Pancreas (tissue), 10 donors: ENCODE measurements around the gene FBXW2. TPM values are rescaled to one million over a fixed set of nuclear protein-coding genes. Genes with fewer than 3 reads are reported as not detected.

Source experiments
- ATAC-seq, 4 donors: fragments of 200-7000 bp; cut with Tn5 transposase; one replicate each; pipeline versions ENCODE4 v1.8.0 to v1.9.1; 2020; ENCODE audit warnings: mild to moderate bottlenecking in 4 of 4, moderate library complexity in 4 of 4
- DNase-seq, 6 donors: peaks; one replicate each; pipeline ENCODE4 v3.0.0-alpha.2; 2020
- FAIRE-seq: peaks from 2 replicates; lab custom pipeline; 2012; peaks lifted over from hg19 to GRCh38; lab: Jason Lieb, UNC
- H3K27ac ChIP-seq, 4 donors: fragments of 200-600 bp; sonication (generic); 1 replicate in 3 of 4; 2 replicates in 1 of 4; pipeline versions ENCODE4 v1.5.0 to v1.8.0; 2020
- H3K27me3 ChIP-seq, 4 donors: fragments of 200-600 bp; one replicate each; pipeline ENCODE4 v1.8.0; 2021
- H3K36me3 ChIP-seq, 3 donors: fragments of 200-600 bp; sonication (generic) in 1 of 3; one replicate each; pipeline versions ENCODE4 v1.5.0 to v1.8.0; 2020 to 2021
- H3K4me1 ChIP-seq, 3 donors: fragments of 200-600 bp; one replicate each; pipeline ENCODE4 v1.8.0; 2021
- H3K4me3 ChIP-seq, 4 donors: fragments of 200-600 bp; sonication (generic) in 2 of 4; one replicate each; pipeline versions ENCODE4 v1.5.0 to v1.8.0; 2020 to 2021
- H3K9me3 ChIP-seq, 4 donors: fragments of 200-600 bp; one replicate each; pipeline ENCODE4 v1.8.0; 2021
- CTCF ChIP-seq, 4 donors: fragments of 200-600 bp; sonication (generic) in 3 of 4; IDR thresholded peaks; one replicate each; pipeline versions ENCODE4 v1.5.0 to v1.8.0; 2021; ENCODE audit warnings: antibody characterized with exemption in 4 of 4
- WGBS, 2 donors: extraction: QIAGEN DNeasy Blood & Tissue Kit; methylation state at CpG; one replicate each; pipeline ENCODE4 v1.1.7; 2013; 5-methylcytosine and 5-hydroxymethylcytosine counted together
- intact Hi-C, 3 donors: fragments of 100-400 bp; cut with DNase I; formaldehyde crosslinking; loops; one replicate each; pipeline versions ENCODE4 v1.11.1 to v1.14.2; 2022
- polyA plus RNA-seq, 2 donors: library from polyadenylated mRNA; stranded (reverse); fragments of 200-250 nt; gene quantifications; one replicate each; pipeline ENCODE4 v1.2.3, GENCODE V29; 2013
- total RNA-seq, 6 donors: library from RNA; stranded (reverse); fragmentation: NEBNext Ultra II Directional in 4 of 6; extraction: Animal tissue kit (Norgen Biotek cat#: 25700) in 4 of 6; gene quantifications; one replicate each; pipeline versions ENCODE4 v1.2.1 to v1.2.4, GENCODE V29; 2021 to 2023
- donor health status: healthy with polysubstance abuse.
- donor health status: DM: no; HTN: no; CAD: no; lungs with moderate emphysema.
- donor health status: DM: no; HTN: no; CAD: no.
- donor health status: control.
- donor health status: control.
- donor health status: Bipolar disorder and iron deficiency.
- donor health status: DM: yes; HTN: yes; CAD: no.
- donor health status: DM: no; HTN: no; CAD: no.
- donor health status: DM: no; HTN: no; CAD: no.
- donor health status: DM: yes; HTN: yes; CAD: no.

FBXW2 gene
- total and polyA plus RNA-seq, 8 donors: 6.4 to 35.5 (median 21.5) TPM

GRCh38 chr9:120833325-120833724 lies 40.1 kb upstream of the FBXW2 start:
- H3K27me3 ChIP-seq: no peaks in the 10 kb centered on the region
- H3K36me3 ChIP-seq: peaks cover 0 to 31% (median 0%) of the 10 kb centered on the region in 3 donors
- H3K27ac ChIP-seq: no peak overlapping the region
- no peak overlapping the region for H3K4me3 ChIP-seq
- intact Hi-C loops: no loop called here
- ATAC-seq (no peak), FAIRE-seq (no peak), DNase-seq (no peak)
- no peak for TF ChIP-seq CTCF (IDR thresholded peaks at IDR 0.05)
- 96% methylated on average over 7 of the region's 7 CpGs for WGBS, 2 donors
- no peaks in the 10 kb centered on the region for H3K9me3 ChIP-seq
- no peaks in the 10 kb centered on the region for H3K4me1 ChIP-seq

- intact Hi-C loops: no loop called here
- no peak for DNase-seq
- Histone ChIP-seq H3K27ac (no peak overlapping the region), H3K9me3 (no peaks in the 10 kb centered on the region), H3K27me3 (no peaks in the 10 kb centered on the region), H3K4me1 (no peaks in the 10 kb centered on the region), H3K4me3 (no peak overlapping the region), H3K36me3 (peaks cover 0 to 36% (median 0%) of the 10 kb centered on the region in 3 donors)
- ATAC-seq: no peak
- FAIRE-seq: no peak
- no peak for TF ChIP-seq CTCF (IDR thresholded peaks at IDR 0.05)
These were observed 39.6 kb upstream of the FBXW2 start for GRCh38 chr9:120832807-120833206.

- ATAC-seq: no peak
- intact Hi-C loops: no loop called here
- DNase-seq: no peak
- Histone ChIP-seq H3K4me1 (no peaks in the 10 kb centered on the region), H3K4me3 (no peak overlapping the region), H3K36me3 (peaks cover 0 to 43% (median 0%) of the 10 kb centered on the region in 3 donors), H3K27ac (no peak overlapping the region), H3K27me3 (no peaks in the 10 kb centered on the region), H3K9me3 (no peaks in the 10 kb centered on the region)
- no peak for FAIRE-seq
- no peak for TF ChIP-seq CTCF (IDR thresholded peaks at IDR 0.05)
- 87 to 93% methylated on average over 3 of the region's 3 CpGs for WGBS, 2 donors
These were observed 37.6 kb upstream of the FBXW2 start for GRCh38 chr9:120830865-120831264.

- intact Hi-C loops: no loop called here
- WGBS, 2 donors: 94 to 96% methylated on average over 3 of the region's 3 CpGs
- H3K36me3 ChIP-seq: peaks cover 0 to 48% (median 0%) of the 10 kb centered on the region in 3 donors
These were observed 36.9 kb upstream of the FBXW2 start for GRCh38 chr9:120830151-120830550.

More at GRCh38 chr9:120830151-120830550, 36.9 kb upstream of the FBXW2 start:
- ATAC-seq (no peak), DNase-seq (no peak), FAIRE-seq (no peak)
- Histone ChIP-seq H3K4me3 (no peak overlapping the region), H3K9me3 (no peaks in the 10 kb centered on the region), H3K27ac (no peak overlapping the region), H3K27me3 (no peaks in the 10 kb centered on the region), H3K4me1 (no peaks in the 10 kb centered on the region)
- TF ChIP-seq CTCF (IDR thresholded peaks at IDR 0.05): no peak
